ENCODE data around the gene BEND6.

DNA sequence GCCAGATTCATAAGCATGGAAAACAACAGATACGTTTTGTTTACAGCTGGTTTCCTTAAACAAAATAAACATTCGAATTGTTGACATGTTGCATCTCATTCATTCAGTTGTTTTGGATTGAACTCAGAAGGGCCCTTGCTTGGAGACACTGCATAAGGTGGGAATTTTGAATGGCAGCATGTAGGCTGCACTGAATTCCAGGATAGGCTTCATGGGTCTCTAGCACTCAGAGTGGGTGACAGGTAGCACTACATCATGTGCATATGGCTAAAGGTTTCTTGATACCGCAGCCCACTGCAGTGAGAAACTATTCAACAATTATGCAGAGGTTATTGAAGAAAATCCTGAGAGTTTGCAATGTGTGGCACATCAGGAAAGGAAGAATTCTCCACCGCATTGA is 1.6 kb downstream of the BEND6 start:
- TF ChIP-seq CTCF (IDR thresholded peaks at IDR 0.05) (no peak), POLR2A (IDR thresholded peaks at IDR 0.05) (no peak)
